ENCODE data around the gene UMODL1. TPM values are rescaled to one million over a fixed set of nuclear protein-coding genes. Genes with fewer than 3 reads are reported as not detected.

UMODL1 gene
- total and polyA plus RNA-seq, 10 of the 15 experiments (the other 5 are each of a cell fraction or from before 2014, with no cell fraction given) = 0.01 to 0.11 (median 0.03) TPM; not detected in 5

DNA sequence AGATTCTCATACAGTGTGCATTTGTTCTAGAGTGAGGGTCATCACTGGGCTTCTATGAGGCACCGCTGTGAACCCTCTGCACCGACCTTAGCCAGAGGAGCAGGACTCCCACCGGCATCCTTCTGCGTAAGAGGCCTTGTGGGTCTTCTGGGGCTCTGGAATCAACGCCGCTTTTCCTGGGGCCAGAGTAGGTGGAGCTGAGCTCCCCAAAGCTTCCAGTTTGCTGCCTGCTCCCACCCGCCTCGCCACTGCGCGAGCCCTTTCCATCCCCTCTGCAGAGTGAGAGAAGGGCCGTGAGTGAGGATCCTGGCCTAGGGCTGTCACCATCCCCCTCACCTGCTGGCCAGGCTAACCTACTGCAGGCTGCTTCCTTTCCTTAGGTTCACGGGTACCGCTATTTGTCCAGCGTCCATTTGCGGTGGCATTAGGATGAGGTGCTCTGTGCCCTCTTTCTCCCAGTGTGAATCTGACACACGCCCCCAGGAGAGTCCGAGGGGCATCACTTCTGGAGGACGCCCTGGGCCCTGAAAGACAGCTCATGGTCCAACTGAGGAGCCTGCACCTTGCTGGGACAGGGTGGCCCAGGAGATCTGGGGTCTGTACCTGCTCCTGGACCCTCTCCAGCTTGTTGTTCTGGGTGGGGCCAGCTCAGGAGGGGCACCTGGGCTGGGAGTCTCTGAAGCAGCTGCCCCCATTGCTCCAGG is 36.2 kb downstream of the UMODL1 start (continued):
- TF ChIP-seq ASH2L (IDR thresholded peaks at IDR 0.05; ENCODE audit: borderline replicate concordance, low read depth) = no peak
- TF ChIP-seq ZNF274 (IDR thresholded peaks at IDR 0.05; ENCODE audit: insufficient read depth, insufficient read length) = no peak
- TF ChIP-seq HDGF (IDR thresholded peaks at IDR 0.05) = no peak
- no peak for TF ChIP-seq IKZF2 (IDR thresholded peaks at IDR 0.05)
- TF ChIP-seq HDAC6 (IDR thresholded peaks at IDR 0.05; ENCODE audit: unreplicated experiment) = no peak

DNA sequence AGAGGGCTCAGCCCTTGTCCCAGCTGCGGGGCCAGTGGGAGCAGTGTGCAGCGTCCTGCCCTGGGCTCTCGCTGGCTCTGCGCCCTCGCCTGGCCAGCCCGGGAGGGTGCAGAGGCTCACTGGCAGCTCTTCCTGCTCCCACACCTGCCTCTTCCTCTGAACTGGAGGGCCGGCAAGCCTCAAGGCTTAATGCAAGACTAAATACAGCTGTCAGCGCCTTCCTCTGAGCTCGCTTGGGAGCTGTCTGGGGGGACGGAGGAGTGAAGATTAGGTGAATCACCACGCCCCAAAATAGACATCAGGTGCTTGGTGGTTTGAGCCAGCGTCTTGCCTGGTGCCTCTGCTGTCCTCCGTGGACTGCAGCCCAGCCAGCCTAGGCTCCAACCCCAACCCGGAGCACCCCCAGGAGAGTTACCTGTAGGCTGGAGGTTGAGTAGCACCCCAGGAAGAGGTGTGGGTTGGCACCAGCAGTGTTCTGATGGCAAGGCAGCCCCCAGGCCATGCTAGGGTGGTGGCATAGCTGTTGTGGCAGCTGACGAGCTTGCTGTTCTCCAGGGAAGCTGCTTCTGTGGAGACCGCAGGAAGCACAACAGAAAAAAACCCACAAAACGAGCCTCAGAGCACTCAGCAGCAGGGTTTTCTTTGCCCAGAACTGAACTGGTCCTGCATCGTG is 36.9 kb downstream of the UMODL1 start:
- Histone ChIP-seq H3K36me3 (ENCODE audit: control insufficient read depth in 2 of 2, insufficient read depth in 2 of 2, low read length in 1 of 2) (no peaks in the 10 kb centered on the region), H3K27me3 (replicated peaks in 1 of 2; ENCODE audit: control insufficient read depth in 2 of 2, insufficient read depth in 2 of 2, low read length in 1 of 2) (peaks cover 1 to 2% of the 10 kb centered on the region in 2 experiments; a peak in 2 of 4 replicates), H2AFZ (ENCODE audit: control insufficient read depth, low read depth, low read length) (peak overlapping the region; percentile 65), H3K4me3 (no peak overlapping the region), H3K4me1 (ENCODE audit: control insufficient read depth, insufficient read depth, low read length) (peaks cover 12% of the 10 kb centered on the region), H3K4me2 (ENCODE audit: control insufficient read depth, insufficient read depth) (peak overlapping the region; percentile 75), H3K9ac (ENCODE audit: control insufficient read depth, insufficient read depth, low read length) (no peak overlapping the region), H4K20me1 (ENCODE audit: control insufficient read depth, insufficient read depth) (no peaks in the 10 kb centered on the region), H3K27ac (ENCODE audit: control insufficient read depth, insufficient read depth) (no peak overlapping the region), H3K79me2 (ENCODE audit: control insufficient read depth, insufficient read depth, low read length) (no peaks in the 10 kb centered on the region), H3K9me3 (replicated peaks; ENCODE audit: control insufficient read depth, insufficient read depth, low read length) (no peaks in the 10 kb centered on the region)
- ChIA-PET CTCF (interaction anchor here (0.6 to 2.9 kb wide), 29 partner anchors 9 to 825 kb away, joined by 3 to 39 read pairs (median 4); partner anchors contain the start of gene PRDM15), SMC1A (ENCODE audit: uncharacterized antibody, unreplicated experiment) (interaction anchor here (0.6 to 2.9 kb wide), 23 partner anchors 9 to 291 kb away, joined by 3 to 19 read pairs (median 3); no protein-coding TSS in a partner anchor), RAD21 (ENCODE audit: unreplicated experiment) (interaction anchor here (0.5 to 3.6 kb wide), 17 partner anchors 10 to 291 kb away, joined by 3 to 30 read pairs (median 3); partner anchors contain the start of gene ZBTB21), POLR2A (interaction anchor here (0.8 to 1.3 kb wide), 4 partner anchors 10 to 99 kb away, joined by 3 to 12 read pairs (median 4); partner anchors contain the start of gene ZBTB21)
- TF ChIP-seq, protein P1, sequence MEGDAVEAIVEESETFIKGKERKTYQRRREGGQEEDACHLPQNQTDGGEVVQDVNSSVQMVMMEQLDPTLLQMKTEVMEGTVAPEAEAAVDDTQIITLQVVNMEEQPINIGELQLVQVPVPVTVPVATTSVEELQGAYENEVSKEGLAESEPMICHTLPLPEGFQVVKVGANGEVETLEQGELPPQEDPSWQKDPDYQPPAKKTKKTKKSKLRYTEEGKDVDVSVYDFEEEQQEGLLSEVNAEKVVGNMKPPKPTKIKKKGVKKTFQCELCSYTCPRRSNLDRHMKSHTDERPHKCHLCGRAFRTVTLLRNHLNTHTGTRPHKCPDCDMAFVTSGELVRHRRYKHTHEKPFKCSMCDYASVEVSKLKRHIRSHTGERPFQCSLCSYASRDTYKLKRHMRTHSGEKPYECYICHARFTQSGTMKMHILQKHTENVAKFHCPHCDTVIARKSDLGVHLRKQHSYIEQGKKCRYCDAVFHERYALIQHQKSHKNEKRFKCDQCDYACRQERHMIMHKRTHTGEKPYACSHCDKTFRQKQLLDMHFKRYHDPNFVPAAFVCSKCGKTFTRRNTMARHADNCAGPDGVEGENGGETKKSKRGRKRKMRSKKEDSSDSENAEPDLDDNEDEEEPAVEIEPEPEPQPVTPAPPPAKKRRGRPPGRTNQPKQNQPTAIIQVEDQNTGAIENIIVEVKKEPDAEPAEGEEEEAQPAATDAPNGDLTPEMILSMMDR (IDR thresholded peaks at IDR 0.05 in 2 of 3, conservative IDR thresholded peaks at IDR 0.05 in 1 of 3; ENCODE audit: control insufficient read depth in 2 of 3, extremely low read depth in 1 of 3, insufficient read depth in 1 of 3, low read depth in 3 of 3, low read length in 3 of 3) = peak; percentile 62 to 83 (median 77)
- TF ChIP-seq TCF3 (IDR thresholded peaks at IDR 0.05; ENCODE audit: borderline replicate concordance, insufficient read depth, low read depth, low read length) (peak; percentile 57; the same call in 1 of the 2 replicates), IKZF1 (conservative IDR thresholded peaks at IDR 0.05) (peak; percentile 50), NR2F1 (conservative IDR thresholded peaks at IDR 0.05) (no peak), NFIC (IDR thresholded peaks at IDR 0.05; ENCODE audit: low read depth, low read length) (no peak), MEF2A (IDR thresholded peaks at IDR 0.05; ENCODE audit: insufficient read depth, low read depth, low read length) (peak; percentile 50; the same call in 1 of the 2 replicates), RUNX3 (IDR thresholded peaks at IDR 0.05; ENCODE audit: low read length) (0 out of 2 replicates have a peak, but pooled peaks have one; percentile 16), SMC3 (IDR thresholded peaks at IDR 0.05; ENCODE audit: borderline replicate concordance, low read length) (peak; percentile 77), NRF1 (conservative IDR thresholded peaks at IDR 0.05; ENCODE audit: low read depth, low read length) (no peak), TCF12 (IDR thresholded peaks at IDR 0.05; ENCODE audit: low read depth, low read length) (peak; percentile 80), HDGF (IDR thresholded peaks at IDR 0.05) (0 out of 2 replicates have a peak, but pooled peaks have one; percentile 17), BACH1 (IDR thresholded peaks at IDR 0.05; ENCODE audit: borderline replicate concordance) (no peak), BHLHE40 (IDR thresholded peaks at IDR 0.05; ENCODE audit: borderline replicate concordance in 1 of 2, low read depth in 2 of 2, low read length in 1 of 2) (peak in 1 of 2 experiments; percentile 38; a peak in 1 of 4 replicates), MEF2B (IDR thresholded peaks at IDR 0.05; ENCODE audit: partially characterized antibody, poor library complexity, severe bottlenecking) (peak; percentile 45), RAD21 (IDR thresholded peaks at IDR 0.05; ENCODE audit: insufficient read depth, low read depth, low read length) (peak; percentile 53)
- in situ Hi-C loops (cut with MboI) = loop anchor here (10.0 kb wide), 1 partner anchor 63 kb away; no protein-coding TSS in a partner anchor
- BruUV-seq (replicated peaks) = no TSS peak
- FAIRE-seq (peak; percentile 44), ATAC-seq (peak; percentile 98), DNase-seq (ENCODE audit: low read depth, low spot score) (no peak)
- intact Hi-C loops (cut with micrococcal nuclease; ENCODE audit: unreplicated experiment) = loop anchor here (1.0 kb wide), 1 partner anchor 292 kb away; no protein-coding TSS in a partner anchor
- WGBS (ENCODE audit: insufficient coverage, insufficient replicate concordance, low lambda C conversion rate, missing lambda C conversion rate) = 3% methylated on average over 18 of the region's 18 CpGs

Measured in GM12878 (cell line).